Measurements from ENCODE around the gene ZNF521. TPM values are rescaled to one million over a fixed set of nuclear protein-coding genes. Genes with fewer than 3 reads are reported as not detected.

ZNF521 gene
- total RNA-seq, 1 experiment from 2014 or later: not detected

DNA sequence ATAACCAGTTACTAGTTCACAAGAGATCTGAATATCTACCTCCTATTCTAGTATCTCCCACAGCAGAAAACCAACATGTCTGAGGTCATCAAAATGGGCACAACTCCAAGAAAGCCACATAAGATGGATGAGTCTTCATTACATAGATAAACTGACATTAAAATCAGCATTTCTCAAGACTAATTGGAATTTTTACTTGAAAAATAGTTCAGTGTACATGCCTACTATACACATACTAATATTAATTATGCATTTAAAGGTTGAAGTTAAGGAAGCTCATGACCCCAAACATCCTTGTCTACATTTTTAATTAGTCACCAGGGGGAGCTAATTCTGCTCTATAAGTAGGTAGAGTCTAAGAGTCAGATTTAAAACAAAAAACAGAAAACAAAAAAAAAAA, 41.9 kb downstream of the ZNF521 start:
- Histone ChIP-seq H3K27me3 (ENCODE audit: low read length) (no peaks in the 10 kb centered on the region), H3K79me2 (ENCODE audit: low read length) (no peaks in the 10 kb centered on the region), H3K4me1 (ENCODE audit: low read length) (no peaks in the 10 kb centered on the region), H3K4me3 (ENCODE audit: low read length) (no peak overlapping the region), H3K36me3 (ENCODE audit: insufficient read depth, low read length) (no peaks in the 10 kb centered on the region), H3K9ac (ENCODE audit: low read length) (no peak overlapping the region), H4K20me1 (ENCODE audit: insufficient read depth, low read depth, low read length) (no peaks in the 10 kb centered on the region), H3K27ac (ENCODE audit: low read length) (no peak overlapping the region), H2AFZ (ENCODE audit: low read length) (no peak overlapping the region), H3K9me3 (ENCODE audit: low read length) (no peaks in the 10 kb centered on the region), H3K9me2 (replicated peaks; ENCODE audit: insufficient read depth, low read length) (no peaks in the 10 kb centered on the region), H3K4me2 (ENCODE audit: low read depth, low read length, poor library complexity, severe bottlenecking) (no peak overlapping the region)
- peak; percentile 60 for DNase-seq

DNA sequence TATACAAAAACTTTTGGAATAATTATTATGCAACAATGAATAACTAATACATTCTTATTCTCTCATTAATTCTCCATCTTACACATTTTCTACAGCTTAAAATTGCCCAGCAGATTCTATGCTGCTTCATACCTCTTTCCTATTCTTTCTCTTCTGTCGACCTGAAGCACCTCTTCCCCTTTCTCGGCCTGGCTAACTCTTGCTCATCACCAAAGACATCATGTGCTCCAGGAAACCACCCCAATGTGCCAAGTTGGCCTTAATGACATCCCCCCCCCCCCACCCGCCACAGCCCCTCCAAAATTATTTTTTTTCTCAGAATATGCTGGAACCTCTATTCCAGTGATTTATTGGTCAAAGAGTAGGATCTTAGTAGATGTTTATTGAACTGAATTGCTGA, 43.6 kb downstream of the ZNF521 start:
- H3K27ac ChIP-seq (ENCODE audit: low read length): no peak overlapping the region
- H3K36me3 ChIP-seq (ENCODE audit: insufficient read depth, low read length): no peaks in the 10 kb centered on the region
- H2AFZ ChIP-seq (ENCODE audit: low read length): no peak overlapping the region
- H3K9me2 ChIP-seq (replicated peaks; ENCODE audit: insufficient read depth, low read length): no peaks in the 10 kb centered on the region
- no peak overlapping the region for H3K9ac ChIP-seq (ENCODE audit: low read length)
- no peaks in the 10 kb centered on the region for H3K4me1 ChIP-seq (ENCODE audit: low read length)
- no peak for DNase-seq
- H4K20me1 ChIP-seq (ENCODE audit: insufficient read depth, low read depth, low read length): no peaks in the 10 kb centered on the region
- no peaks in the 10 kb centered on the region for H3K79me2 ChIP-seq (ENCODE audit: low read length)
- no peaks in the 10 kb centered on the region for H3K27me3 ChIP-seq (ENCODE audit: low read length)
- no peaks in the 10 kb centered on the region for H3K9me3 ChIP-seq (ENCODE audit: low read length)
- H3K4me2 ChIP-seq (ENCODE audit: low read depth, low read length, poor library complexity, severe bottlenecking): no peak overlapping the region
- H3K4me3 ChIP-seq (ENCODE audit: low read length): no peak overlapping the region

DNA sequence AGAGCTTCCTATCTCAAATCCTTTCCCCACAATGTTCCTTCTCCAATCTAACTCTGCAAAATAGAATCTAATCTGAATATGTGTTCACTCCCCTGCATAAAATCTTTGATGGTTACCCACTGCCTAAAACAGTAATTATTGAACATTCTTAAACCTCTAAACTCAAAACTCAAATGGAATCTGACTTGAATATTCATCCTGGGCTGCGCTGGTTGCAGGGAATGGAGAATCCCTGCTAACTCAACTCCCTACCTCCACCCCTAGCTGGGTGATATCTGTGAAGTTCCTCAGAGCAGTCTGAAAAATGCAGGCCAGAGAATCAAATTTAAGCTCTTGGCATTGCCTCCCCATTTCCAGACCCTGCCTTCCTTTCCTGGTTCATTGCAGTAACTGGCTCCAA, 44.8 kb downstream of the ZNF521 start:
- H3K4me2 ChIP-seq (ENCODE audit: low read depth, low read length, poor library complexity, severe bottlenecking): no peak overlapping the region

DNA sequence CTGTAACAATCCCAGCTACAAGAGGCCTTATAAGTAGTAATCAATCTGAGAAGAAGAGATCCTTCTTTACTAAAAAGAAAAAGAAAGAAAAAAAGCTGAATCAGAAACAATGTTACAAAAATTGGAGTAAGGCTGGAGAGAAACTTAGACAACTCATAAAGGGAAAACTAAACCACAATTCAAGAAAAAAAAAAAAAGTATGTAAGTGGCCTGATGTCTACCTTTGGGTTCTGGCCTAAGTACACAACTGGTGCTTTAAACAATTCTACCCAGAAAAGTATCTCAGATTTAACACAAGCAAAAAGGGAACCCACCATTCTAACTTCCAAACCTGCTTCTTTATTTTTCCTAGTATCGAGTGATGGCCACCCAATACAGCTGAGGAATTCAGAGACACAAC, 45.3 kb downstream of the ZNF521 start:
- Histone ChIP-seq H3K36me3 (ENCODE audit: insufficient read depth, low read length) (no peaks in the 10 kb centered on the region), H4K20me1 (ENCODE audit: insufficient read depth, low read depth, low read length) (no peaks in the 10 kb centered on the region), H3K4me3 (ENCODE audit: low read length) (no peak overlapping the region), H3K9me3 (ENCODE audit: low read length) (no peaks in the 10 kb centered on the region), H3K27me3 (ENCODE audit: low read length) (no peaks in the 10 kb centered on the region), H3K79me2 (ENCODE audit: low read length) (no peaks in the 10 kb centered on the region), H3K4me2 (ENCODE audit: low read depth, low read length, poor library complexity, severe bottlenecking) (no peak overlapping the region), H3K4me1 (ENCODE audit: low read length) (no peaks in the 10 kb centered on the region), H3K9ac (ENCODE audit: low read length) (no peak overlapping the region), H2AFZ (ENCODE audit: low read length) (no peak overlapping the region), H3K27ac (ENCODE audit: low read length) (no peak overlapping the region), H3K9me2 (replicated peaks; ENCODE audit: insufficient read depth, low read length) (no peaks in the 10 kb centered on the region)
- no peak for DNase-seq

More for the DNA sequence above, 44.8 kb downstream of the ZNF521 start:
- Histone ChIP-seq H3K27me3 (ENCODE audit: low read length) (no peaks in the 10 kb centered on the region), H3K9ac (ENCODE audit: low read length) (no peak overlapping the region), H3K4me1 (ENCODE audit: low read length) (no peaks in the 10 kb centered on the region), H2AFZ (ENCODE audit: low read length) (no peak overlapping the region), H3K36me3 (ENCODE audit: insufficient read depth, low read length) (no peaks in the 10 kb centered on the region), H3K27ac (ENCODE audit: low read length) (no peak overlapping the region), H3K4me3 (ENCODE audit: low read length) (no peak overlapping the region), H3K79me2 (ENCODE audit: low read length) (no peaks in the 10 kb centered on the region), H4K20me1 (ENCODE audit: insufficient read depth, low read depth, low read length) (no peaks in the 10 kb centered on the region), H3K9me3 (ENCODE audit: low read length) (no peaks in the 10 kb centered on the region), H3K9me2 (replicated peaks; ENCODE audit: insufficient read depth, low read length) (no peaks in the 10 kb centered on the region)
- no peak for DNase-seq

DNA sequence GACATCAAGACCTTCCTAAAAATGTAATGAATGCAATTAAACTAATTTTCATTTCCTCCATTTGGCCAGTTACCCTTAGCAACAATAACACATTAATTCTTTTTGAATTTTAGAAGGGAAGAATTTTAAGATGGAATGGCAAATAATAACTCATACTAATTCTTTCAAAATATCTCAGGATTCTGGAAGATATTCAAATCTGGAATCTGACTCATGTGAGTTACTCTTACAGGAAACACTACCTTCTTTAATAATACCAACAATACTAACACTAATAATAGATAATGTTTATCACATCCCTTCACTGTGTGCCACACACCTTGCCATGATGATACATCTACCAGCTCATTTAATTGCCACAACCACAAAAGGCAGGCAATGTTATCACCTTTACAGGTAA, 46.4 kb downstream of the ZNF521 start:
- H3K4me2 ChIP-seq (ENCODE audit: low read depth, low read length, poor library complexity, severe bottlenecking): no peak overlapping the region
- no peaks in the 10 kb centered on the region for H3K9me3 ChIP-seq (ENCODE audit: low read length)

DNA sequence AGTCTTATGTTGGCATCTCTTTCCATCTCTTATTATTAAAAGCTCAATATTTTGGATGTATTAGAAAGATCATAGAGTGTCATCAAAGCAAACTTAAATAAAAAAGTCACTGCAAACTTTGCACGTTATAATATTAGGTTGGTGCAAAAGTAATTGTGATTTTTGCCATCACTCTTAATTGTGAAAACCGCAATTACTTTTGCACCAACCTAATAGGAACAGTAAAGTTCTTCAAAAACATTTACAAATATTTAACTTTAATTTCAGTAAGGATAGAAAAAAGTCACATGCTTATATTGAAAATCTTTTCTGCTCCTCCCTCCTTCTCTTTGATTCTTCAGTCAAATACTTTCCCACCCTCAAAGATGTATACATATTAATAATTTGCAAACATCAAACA, 51.5 kb downstream of the ZNF521 start:
- H3K27ac ChIP-seq (ENCODE audit: low read length): no peak overlapping the region
- H3K4me1 ChIP-seq (ENCODE audit: low read length): no peaks in the 10 kb centered on the region
- no peak for DNase-seq
- no peak overlapping the region for H2AFZ ChIP-seq (ENCODE audit: low read length)
- no peaks in the 10 kb centered on the region for H4K20me1 ChIP-seq (ENCODE audit: insufficient read depth, low read depth, low read length)
- no peaks in the 10 kb centered on the region for H3K36me3 ChIP-seq (ENCODE audit: insufficient read depth, low read length)
- H3K4me2 ChIP-seq (ENCODE audit: low read depth, low read length, poor library complexity, severe bottlenecking): no peak overlapping the region
- H3K79me2 ChIP-seq (ENCODE audit: low read length): no peaks in the 10 kb centered on the region
- no peaks in the 10 kb centered on the region for H3K9me3 ChIP-seq (ENCODE audit: low read length)
- no peak overlapping the region for H3K4me3 ChIP-seq (ENCODE audit: low read length)
- no peak overlapping the region for H3K9ac ChIP-seq (ENCODE audit: low read length)
- H3K27me3 ChIP-seq (ENCODE audit: low read length): no peaks in the 10 kb centered on the region
- no peaks in the 10 kb centered on the region for H3K9me2 ChIP-seq (replicated peaks; ENCODE audit: insufficient read depth, low read length)

More for the DNA sequence above, 46.4 kb downstream of the ZNF521 start:
- H3K36me3 ChIP-seq (ENCODE audit: insufficient read depth, low read length): no peaks in the 10 kb centered on the region
- H3K9ac ChIP-seq (ENCODE audit: low read length): no peak overlapping the region
- no peak overlapping the region for H3K4me3 ChIP-seq (ENCODE audit: low read length)
- no peak overlapping the region for H3K27ac ChIP-seq (ENCODE audit: low read length)
- no peaks in the 10 kb centered on the region for H3K4me1 ChIP-seq (ENCODE audit: low read length)
- H3K9me2 ChIP-seq (replicated peaks; ENCODE audit: insufficient read depth, low read length): no peaks in the 10 kb centered on the region
- H4K20me1 ChIP-seq (ENCODE audit: insufficient read depth, low read depth, low read length): no peaks in the 10 kb centered on the region
- DNase-seq: no peak
- no peak overlapping the region for H2AFZ ChIP-seq (ENCODE audit: low read length)
- no peaks in the 10 kb centered on the region for H3K27me3 ChIP-seq (ENCODE audit: low read length)
- H3K79me2 ChIP-seq (ENCODE audit: low read length): no peaks in the 10 kb centered on the region

DNA sequence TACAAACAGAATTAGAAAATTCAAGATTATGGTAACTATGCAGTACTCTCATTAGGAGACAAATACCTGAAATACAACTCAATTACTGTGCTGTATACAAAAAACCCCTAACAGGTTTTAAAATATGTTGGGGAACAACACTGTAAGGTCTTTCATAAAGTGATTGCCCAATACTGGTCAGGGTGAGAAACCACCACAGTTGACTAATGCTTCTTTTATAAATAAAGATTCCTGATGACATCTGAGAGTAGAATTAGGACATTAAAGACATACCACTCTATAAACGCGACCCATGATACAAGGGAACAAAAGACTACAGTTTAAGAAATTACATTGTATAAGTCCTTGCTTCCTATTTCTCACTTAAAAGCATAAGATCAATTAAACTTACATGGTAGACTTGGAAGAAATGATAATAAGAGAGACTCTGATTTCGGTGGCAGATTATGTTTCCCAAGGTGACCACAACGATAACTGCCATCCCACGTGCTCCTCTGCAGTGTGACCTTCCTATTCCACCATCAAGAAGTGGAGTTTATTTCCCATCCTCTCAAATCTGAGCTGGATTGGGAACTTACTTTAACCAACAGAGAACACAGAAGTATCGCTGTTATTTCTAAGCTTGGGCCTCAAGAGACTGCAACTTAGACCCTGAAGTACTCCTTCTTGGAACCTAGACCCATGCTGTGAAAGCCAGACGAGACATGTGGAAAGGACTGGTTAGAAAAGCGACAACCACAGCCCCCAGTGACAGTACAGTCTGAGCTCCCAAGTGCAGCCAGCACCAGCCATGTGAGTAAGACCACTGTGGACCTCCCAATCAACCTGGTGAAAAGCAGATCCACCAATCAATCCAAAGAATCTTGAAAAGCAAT, 52.3 kb downstream of the ZNF521 start:
- DNase-seq: no peak
- Histone ChIP-seq H2AFZ (ENCODE audit: low read length) (no peak overlapping the region), H3K4me1 (ENCODE audit: low read length) (no peaks in the 10 kb centered on the region), H3K4me2 (ENCODE audit: low read depth, low read length, poor library complexity, severe bottlenecking) (no peak overlapping the region), H3K79me2 (ENCODE audit: low read length) (no peaks in the 10 kb centered on the region), H3K4me3 (ENCODE audit: low read length) (no peak overlapping the region), H4K20me1 (ENCODE audit: insufficient read depth, low read depth, low read length) (no peaks in the 10 kb centered on the region), H3K9ac (ENCODE audit: low read length) (no peak overlapping the region), H3K27me3 (ENCODE audit: low read length) (no peaks in the 10 kb centered on the region), H3K9me2 (replicated peaks; ENCODE audit: insufficient read depth, low read length) (no peaks in the 10 kb centered on the region), H3K36me3 (ENCODE audit: insufficient read depth, low read length) (no peaks in the 10 kb centered on the region), H3K9me3 (ENCODE audit: low read length) (no peaks in the 10 kb centered on the region), H3K27ac (ENCODE audit: low read length) (no peak overlapping the region)

DNA sequence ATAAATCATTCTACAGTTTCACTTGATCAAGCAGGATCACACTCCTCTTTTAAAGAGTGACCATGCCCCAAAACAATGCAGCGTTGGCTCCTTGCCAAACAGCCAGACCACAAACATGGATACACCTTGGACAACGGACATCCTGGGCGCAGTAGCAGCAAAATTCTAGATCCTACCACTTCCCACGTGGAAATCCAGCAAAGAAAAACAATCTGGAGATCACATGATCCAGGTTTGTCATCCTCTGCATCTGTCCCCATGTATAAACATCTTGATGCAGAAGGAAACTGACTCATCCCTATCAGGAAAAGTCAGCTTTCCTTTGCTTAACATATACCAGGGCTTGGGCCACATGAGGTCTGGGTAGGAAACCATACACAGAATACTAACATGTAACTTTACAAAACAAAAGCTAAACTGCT, 53.1 kb downstream of the ZNF521 start:
- H4K20me1 ChIP-seq (ENCODE audit: insufficient read depth, low read depth, low read length): no peaks in the 10 kb centered on the region
- H3K4me2 ChIP-seq (ENCODE audit: low read depth, low read length, poor library complexity, severe bottlenecking): no peak overlapping the region
- H3K4me1 ChIP-seq (ENCODE audit: low read length): no peaks in the 10 kb centered on the region
- H3K4me3 ChIP-seq (ENCODE audit: low read length): no peak overlapping the region
- no peak overlapping the region for H3K27ac ChIP-seq (ENCODE audit: low read length)
- no peak for DNase-seq
- H3K79me2 ChIP-seq (ENCODE audit: low read length): no peaks in the 10 kb centered on the region
- H3K9me2 ChIP-seq (replicated peaks; ENCODE audit: insufficient read depth, low read length): no peaks in the 10 kb centered on the region
- no peak overlapping the region for H2AFZ ChIP-seq (ENCODE audit: low read length)
- H3K9me3 ChIP-seq (ENCODE audit: low read length): no peaks in the 10 kb centered on the region
- H3K9ac ChIP-seq (ENCODE audit: low read length): no peak overlapping the region
- no peaks in the 10 kb centered on the region for H3K27me3 ChIP-seq (ENCODE audit: low read length)
- H3K36me3 ChIP-seq (ENCODE audit: insufficient read depth, low read length): no peaks in the 10 kb centered on the region
